HG02981 (cell line): ENCODE data around the gene PADI6.
"Not testable (repeated sequence)": the region's sequence is repeated elsewhere in the genome, so short reads cannot be mapped to it uniquely, and the experiment has no call there.

Source experiments
- ATAC-seq: cut with Tn5 transposase; IDR thresholded peaks from one replicate; pipeline ENCODE4 v1.9.1; 2021; ENCODE audit warnings: mild to moderate bottlenecking, moderate library complexity; ENCODE audit not compliant: unreplicated experiment

PADI6 gene

GRCh38 chr1:17371896-17372295 is at the start of gene PADI6:
TSS of gene PADI6 (plus strand) at chr1:17372196. CDS start at chr1:17372246, 50 bp downstream.
- no peak for ATAC-seq

- no peak for ATAC-seq
Measured at GRCh38 chr1:17328855-17329254, 43.1 kb upstream of the PADI6 start.

GRCh38 chr1:17329610-17330009 is 42.4 kb upstream of the PADI6 start:
- no peak for ATAC-seq

- no peak for ATAC-seq
Measured at GRCh38 chr1:17330856-17331255, 41.1 kb upstream of the PADI6 start.

GRCh38 chr1:17333081-17333480 is 38.9 kb upstream of the PADI6 start:
- ATAC-seq: no peak

GRCh38 chr1:17335821-17336710 is 35.9 kb upstream of the PADI6 start:
- no peak for ATAC-seq

- ATAC-seq: no peak
Measured at GRCh38 chr1:17338706-17339493, 33.1 kb upstream of the PADI6 start.

- ATAC-seq: no peak
Measured at GRCh38 chr1:17339521-17339920, 32.5 kb upstream of the PADI6 start.

- no peak for ATAC-seq
Measured at GRCh38 chr1:17340358-17340757, 31.6 kb upstream of the PADI6 start.

- no peak for ATAC-seq
Measured at GRCh38 chr1:17342014-17342441, 30.0 kb upstream of the PADI6 start.

- ATAC-seq: not testable (repeated sequence)
Measured at GRCh38 chr1:17345506-17345905, 26.5 kb upstream of the PADI6 start.

- no peak for ATAC-seq
Measured at GRCh38 chr1:17346046-17346789, 25.8 kb upstream of the PADI6 start.

GRCh38 chr1:17347769-17348592 is 24.0 kb upstream of the PADI6 start:
- ATAC-seq: no peak

- ATAC-seq: no peak
Measured at GRCh38 chr1:17348593-17349234, 23.3 kb upstream of the PADI6 start.

GRCh38 chr1:17350083-17350482 is 21.9 kb upstream of the PADI6 start:
- ATAC-seq: no peak

- no peak for ATAC-seq
Measured at GRCh38 chr1:17350928-17351446, 21.0 kb upstream of the PADI6 start.

GRCh38 chr1:17351598-17352324 is 20.2 kb upstream of the PADI6 start:
- no peak for ATAC-seq

GRCh38 chr1:17352419-17352909 is 19.5 kb upstream of the PADI6 start:
- no peak for ATAC-seq

- ATAC-seq: no peak
Measured at GRCh38 chr1:17355898-17356297, 16.1 kb upstream of the PADI6 start.
